Karpas-422 (cell line): ENCODE measurements around the gene GJC3. TPM values are rescaled to one million over a fixed set of nuclear protein-coding genes. Genes with fewer than 3 reads are reported as not detected.

Experiments
- DNase-seq: peaks from one replicate; pipeline ENCODE4 v3.0.0-alpha.2; 2015
- H2AFZ ChIP-seq: fragments of 200-600 bp; sonication (generic); 2 replicates; pipeline ENCODE4 v1.6.1; 2014; ENCODE audit warnings: antibody characterized with exemption, low read length, mixed read lengths
- H3K27ac ChIP-seq: fragments of 200-600 bp; sonication (generic); 2 replicates; pipeline ENCODE4 v1.5.1; 2014; ENCODE audit warnings: mild to moderate bottlenecking, low read length, moderate library complexity
- H3K27me3 ChIP-seq: fragments of 200-600 bp; sonication (generic); 2 replicates; pipeline ENCODE4 v1.6.1; 2014; ENCODE audit warnings: low read length, mixed read lengths
- H3K36me3 ChIP-seq: fragments of 200-600 bp; sonication (generic); 2 replicates; pipeline ENCODE4 v1.6.1; 2014; ENCODE audit warnings: low read length, mixed read lengths; ENCODE audit not compliant: insufficient read depth
- H3K4me1 ChIP-seq: fragments of 200-600 bp; sonication (generic); 2 replicates; pipeline ENCODE4 v1.6.1; 2014; ENCODE audit warnings: mild to moderate bottlenecking, low read length, mixed read lengths
- H3K4me2 ChIP-seq: fragments of 200-600 bp; sonication (generic); 2 replicates; pipeline ENCODE4 v1.6.1; 2014; ENCODE audit warnings: low read length, low read depth, mild to moderate bottlenecking; ENCODE audit not compliant: poor library complexity, severe bottlenecking
- H3K4me3 ChIP-seq: fragments of 200-600 bp; sonication (generic); 2 replicates; pipeline ENCODE4 v1.5.1; 2014; ENCODE audit warnings: mild to moderate bottlenecking, antibody characterized with exemption, low read length, mixed read lengths
- H3K79me2 ChIP-seq: fragments of 200-600 bp; sonication (generic); 2 replicates; pipeline ENCODE4 v1.6.1; 2014; ENCODE audit warnings: mild to moderate bottlenecking, low read length, mixed read lengths
- H3K9ac ChIP-seq: fragments of 200-600 bp; sonication (generic); 2 replicates; pipeline ENCODE4 v1.6.0; 2014; ENCODE audit warnings: low read length
- H3K9me2 ChIP-seq: fragments of 200-600 bp; sonication (generic), shearing (Covaris generic); replicated peaks from 2 replicates; pipeline ENCODE4 v1.6.0; 2014; ENCODE audit warnings: mild to moderate bottlenecking, low read length, moderate library complexity; ENCODE audit not compliant: insufficient read depth
- H3K9me3 ChIP-seq: fragments of 300-700, 200-600 bp; sonication (generic); 2 replicates; pipeline ENCODE4 v1.6.1; 2014; ENCODE audit warnings: low read length, mixed read lengths
- H4K20me1 ChIP-seq: fragments of 200-600 bp; sonication (generic); 2 replicates; pipeline ENCODE4 v1.6.1; 2014; ENCODE audit warnings: mild to moderate bottlenecking, antibody characterized with exemption, low read length, low read depth; ENCODE audit not compliant: insufficient read depth
- small RNA-seq: library from RNA; depleted of rRNA; stranded (forward); fragments of <200 nt; gene quantifications from one replicate; pipeline ENCODE3, GENCODE V24; 2014
- total RNA-seq: library from RNA; depleted of rRNA; stranded (reverse); fragments of >200 nt; shearing (Covaris generic); gene quantifications from 2 replicates; pipeline ENCODE4 v1.2.3, GENCODE V29; 2014; ENCODE audit warnings: low replicate concordance; rRNA removed

Gene GJC3
- total RNA-seq, 1 experiment from 2014 or later, result not detected

- Histone ChIP-seq H3K9me3 (no peaks in the 10 kb centered on the region), H3K9me2 (no peaks in the 10 kb centered on the region), H3K9ac (no peak overlapping the region), H3K27ac (no peak overlapping the region), H4K20me1 (no peaks in the 10 kb centered on the region), H3K79me2 (no peaks in the 10 kb centered on the region), H2AFZ (no peak overlapping the region), H3K4me1 (no peaks in the 10 kb centered on the region), H3K36me3 (no peaks in the 10 kb centered on the region), H3K4me2 (no peak overlapping the region), H3K27me3 (no peaks in the 10 kb centered on the region), H3K4me3 (no peak overlapping the region)
- DNase-seq, result no peak
Measured at GRCh38 chr7:99876491-99876890, 52.9 kb downstream of the GJC3 start.

Small RNA genes lying within 50 kb of the gene (small RNA-seq; reads per million reads assigned to genes)
- not detected for gene RF00019
- gene RF00561, result not detected

Other genes with a start within 250 kb of the GJC3 start
- not detected in 2 replicates for gene CYP3A5, start 249.6 kb downstream of the GJC3 start, total RNA-seq
- not detected in 2 replicates for gene CYP3A7, start 194.4 kb downstream of the GJC3 start, total RNA-seq
- gene CYP3A4, start 145.4 kb downstream of the GJC3 start, total RNA-seq, result not detected in 2 replicates
- not detected in 2 replicates for gene CYP3A43, start 101.6 kb downstream of the GJC3 start, total RNA-seq
- gene OR2AE1, start 52.6 kb downstream of the GJC3 start, total RNA-seq, result not detected in 2 replicates
- gene TRIM4, start 10.1 kb downstream of the GJC3 start, total RNA-seq, result 20.9 and 25.2 TPM in 2 replicates
- gene AZGP1, start 46.4 kb upstream of the GJC3 start, total RNA-seq, result 1.0 and 2.0 TPM in 2 replicates
- gene ZKSCAN1, start 86.0 kb upstream of the GJC3 start, total RNA-seq, result 21.3 and 22.1 TPM in 2 replicates
- 6.1 and 16.6 TPM in 2 replicates for gene ZSCAN21, start 120.2 kb upstream of the GJC3 start, total RNA-seq
- gene ZNF3, start 152.1 kb upstream of the GJC3 start, total RNA-seq, result 17.6 and 20.8 TPM in 2 replicates
- gene COPS6, start 159.3 kb upstream of the GJC3 start, total RNA-seq, result 52.7 and 61.1 TPM in 2 replicates
- 109 and 175 TPM in 2 replicates for gene MCM7, start 171.8 kb upstream of the GJC3 start, total RNA-seq
- 3.6 and 14.5 TPM in 2 replicates for gene AP4M1, start 172.0 kb upstream of the GJC3 start, total RNA-seq
- gene TAF6, start 189.7 kb upstream of the GJC3 start, total RNA-seq, result 30.6 and 34.3 TPM in 2 replicates
- gene CNPY4, start 190.0 kb upstream of the GJC3 start, total RNA-seq, result 13.0 and 16.6 TPM in 2 replicates
- gene MBLAC1, start 197.3 kb upstream of the GJC3 start, total RNA-seq, result 1.4 TPM in 1 of 2 replicates, not detected in the other
- gene LAMTOR4, start 219.3 kb upstream of the GJC3 start, total RNA-seq, result 171 and 292 TPM in 2 replicates
- 15.8 and 23.3 TPM in 2 replicates for gene TRAPPC14, start 229.1 kb upstream of the GJC3 start, total RNA-seq
- 0.11 TPM in 1 of 2 replicates, not detected in the other for gene GAL3ST4, start 239.0 kb upstream of the GJC3 start, total RNA-seq
- gene GPC2, start 247.8 kb upstream of the GJC3 start, total RNA-seq, result 1.9 and 5.3 TPM in 2 replicates
- gene STAG3, start 248.3 kb upstream of the GJC3 start, total RNA-seq, result 8.1 and 22.1 TPM in 2 replicates